Right kidney (tissue), 1 donor: ENCODE measurements around the gene OXER1.

Experiments used
- DNase-seq: peaks from one replicate; pipeline ENCODE4 v3.0.0-alpha.2; 2016

Gene OXER1

DNA sequence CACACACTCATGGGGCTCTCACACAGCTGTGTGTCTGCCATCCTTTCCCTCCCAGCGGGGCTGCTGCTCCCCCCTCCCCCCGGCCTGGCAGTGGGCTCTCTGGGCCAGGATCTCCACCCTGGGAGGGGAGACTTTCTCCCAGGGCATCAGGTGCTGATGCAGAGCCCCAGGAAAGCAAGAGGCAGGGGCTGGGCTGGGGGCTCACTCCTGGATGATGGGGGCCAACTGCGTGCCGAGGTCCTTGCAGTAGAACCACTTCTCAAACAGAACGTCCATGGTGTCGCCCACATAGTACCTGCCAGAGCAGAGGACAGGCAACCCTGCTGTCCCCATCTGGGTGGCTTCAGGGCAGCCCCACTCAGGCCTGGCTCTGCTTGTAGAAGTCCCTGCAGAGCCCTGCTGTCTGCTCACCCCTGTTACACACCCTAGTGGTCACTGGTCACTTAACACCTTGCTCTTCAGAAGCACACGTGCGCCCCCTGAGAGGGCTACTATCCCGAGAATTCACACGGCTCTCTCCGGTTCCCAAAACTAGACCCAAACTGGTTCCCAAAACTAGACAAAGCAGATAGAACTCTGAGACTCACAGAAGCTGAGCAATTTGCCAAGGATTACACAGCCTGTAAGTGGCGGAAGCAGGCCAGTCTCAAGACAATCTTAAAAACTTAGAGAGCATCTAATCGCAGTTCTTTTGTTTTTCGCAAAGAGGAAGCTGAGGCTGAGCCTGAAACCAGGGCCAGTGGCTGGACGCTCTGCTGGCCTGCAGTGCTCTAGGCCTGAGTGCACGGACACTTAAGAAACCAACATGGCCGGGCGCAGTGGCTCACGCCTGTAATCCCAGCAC lies 6.6 kb upstream of the OXER1 start:
- DNase-seq, result no peak

DNA sequence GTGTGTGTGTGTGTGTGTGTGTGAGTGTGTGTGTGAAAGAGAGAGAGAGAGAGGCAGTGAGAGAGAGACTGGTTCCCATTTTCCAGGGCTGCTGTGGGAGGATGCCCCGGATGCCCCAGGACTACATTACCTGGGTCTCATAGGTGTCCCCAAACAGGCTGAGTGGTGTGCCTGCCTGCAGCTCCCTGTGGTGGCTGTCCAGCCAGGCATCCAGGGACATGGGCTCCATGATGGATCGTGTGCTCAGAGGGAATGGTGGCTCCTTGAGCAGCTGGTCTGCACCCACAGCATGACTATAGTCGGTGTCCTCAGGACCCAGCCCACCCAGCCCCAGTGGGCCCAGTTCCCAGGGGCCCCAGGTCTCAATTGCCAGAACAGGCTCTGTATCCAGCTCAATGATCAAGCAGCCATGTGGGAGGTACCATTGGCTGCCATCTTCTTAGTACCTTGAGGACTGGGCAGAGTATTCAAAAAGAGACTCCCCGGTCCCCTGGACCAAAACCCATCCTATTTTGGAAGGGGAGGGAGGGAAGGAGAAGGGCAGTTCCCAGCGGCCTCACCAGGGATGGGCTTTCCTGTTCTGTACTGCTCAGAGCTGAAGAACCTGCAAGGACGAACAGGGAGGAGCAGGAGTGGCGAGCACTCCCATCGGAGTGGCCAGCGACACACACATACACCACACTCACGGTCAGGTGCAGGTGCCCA lies 5.8 kb upstream of the OXER1 start:
- DNase-seq, result no peak

DNA sequence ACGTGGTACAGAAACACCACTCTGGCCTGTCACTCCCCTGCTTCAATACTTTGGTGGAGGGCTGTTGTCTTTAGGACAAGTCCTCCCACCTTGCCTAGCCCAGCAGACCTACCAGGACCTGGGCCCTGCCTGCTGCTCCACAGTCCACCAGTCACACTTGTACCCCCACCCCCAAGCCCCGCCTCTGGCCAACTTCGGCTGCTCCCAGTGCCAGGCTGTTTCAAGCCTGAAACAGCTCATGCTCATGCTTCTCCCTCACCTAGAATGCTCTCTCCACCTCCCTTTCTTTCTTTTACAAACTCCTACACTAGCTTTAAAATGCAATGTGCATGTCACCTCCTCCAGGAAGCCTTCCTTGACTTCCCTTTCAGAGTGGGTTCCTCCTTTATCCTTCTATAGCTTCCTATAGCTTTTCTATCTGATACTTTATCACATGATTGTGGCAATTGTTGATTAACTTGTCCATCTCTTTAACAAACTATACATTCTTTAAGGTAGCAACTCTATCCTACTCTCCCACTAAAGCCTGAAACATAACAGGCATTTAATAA lies 4.8 kb upstream of the OXER1 start:
- no peak for DNase-seq

DNA sequence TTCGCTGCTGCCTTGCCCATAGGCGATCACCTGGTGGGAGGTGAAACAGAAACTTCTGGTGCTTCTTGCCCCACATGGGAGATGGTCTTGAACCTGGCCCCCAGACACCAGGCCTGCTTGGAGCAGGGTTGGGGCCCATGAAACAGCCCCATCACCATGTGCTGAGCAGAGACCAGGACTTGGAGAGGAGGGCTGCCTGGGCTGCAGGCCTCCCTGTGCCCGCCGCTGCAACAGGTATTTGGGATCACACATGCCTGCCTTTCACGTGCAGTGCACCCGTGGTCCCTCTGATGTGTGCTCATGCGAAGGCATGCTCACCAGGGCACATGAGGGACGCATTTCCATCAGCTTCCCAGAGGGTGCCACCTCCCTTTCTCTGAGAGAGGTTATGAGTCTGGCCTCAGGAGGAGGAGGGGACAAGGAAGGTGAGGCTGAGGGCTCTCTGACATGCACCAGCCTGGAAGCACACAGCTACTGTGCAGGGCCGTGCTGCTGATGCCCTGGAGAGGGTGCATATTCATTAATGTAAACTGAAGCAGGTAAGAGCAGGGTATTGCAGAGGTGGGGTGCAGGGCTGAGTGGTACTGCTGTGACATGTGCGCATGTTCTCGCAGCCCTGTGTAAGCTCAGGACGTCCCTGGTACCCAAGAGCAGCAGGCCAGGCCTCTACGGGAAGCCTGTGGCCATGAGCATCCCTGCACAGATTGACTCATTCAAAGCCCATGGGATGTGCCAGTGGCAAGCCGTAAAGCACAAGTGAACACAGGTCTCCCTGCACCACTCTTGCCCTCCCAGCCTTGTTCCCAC lies 4.2 kb upstream of the OXER1 start:
- no peak for DNase-seq

DNA sequence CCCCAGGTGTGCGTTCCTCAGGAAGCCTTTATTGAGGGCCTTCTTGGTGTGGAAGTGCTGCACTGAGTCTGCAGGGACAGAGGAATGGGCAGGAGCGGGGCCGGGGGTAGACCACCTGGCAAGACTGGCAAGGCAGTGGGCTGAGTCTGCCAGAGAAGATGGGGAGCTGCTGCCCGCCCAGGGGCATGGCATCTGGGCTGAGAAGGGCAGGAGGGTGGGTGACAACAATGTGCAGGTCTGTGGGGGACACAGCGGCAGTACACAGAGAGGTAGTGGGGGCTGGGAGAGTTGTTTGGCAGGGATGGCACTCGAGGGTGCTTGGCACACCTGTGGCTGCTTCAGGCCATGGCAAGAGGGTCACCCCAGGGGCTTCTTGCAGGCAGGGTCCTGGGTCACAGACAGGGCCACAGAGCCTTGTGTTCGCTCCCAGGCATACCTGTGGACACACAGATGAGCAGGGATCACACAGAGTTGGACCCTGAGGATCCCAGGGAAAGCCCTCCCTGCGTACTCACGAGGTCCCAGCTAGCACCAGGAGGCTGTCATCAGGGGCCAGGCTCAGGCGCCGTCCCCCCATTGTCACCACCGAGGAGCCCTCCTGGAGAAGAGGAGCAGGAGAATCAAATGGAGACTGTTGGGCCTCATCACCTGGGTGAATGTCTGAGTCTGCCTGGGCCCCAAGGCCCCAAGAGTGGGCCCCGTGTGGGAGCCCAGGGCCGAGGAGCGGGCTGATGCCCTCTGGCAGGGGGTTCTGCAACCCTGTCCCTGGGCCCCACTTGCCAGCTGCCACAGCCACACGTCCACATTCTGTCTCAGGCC lies 3.4 kb upstream of the OXER1 start:
- no peak for DNase-seq

DNA sequence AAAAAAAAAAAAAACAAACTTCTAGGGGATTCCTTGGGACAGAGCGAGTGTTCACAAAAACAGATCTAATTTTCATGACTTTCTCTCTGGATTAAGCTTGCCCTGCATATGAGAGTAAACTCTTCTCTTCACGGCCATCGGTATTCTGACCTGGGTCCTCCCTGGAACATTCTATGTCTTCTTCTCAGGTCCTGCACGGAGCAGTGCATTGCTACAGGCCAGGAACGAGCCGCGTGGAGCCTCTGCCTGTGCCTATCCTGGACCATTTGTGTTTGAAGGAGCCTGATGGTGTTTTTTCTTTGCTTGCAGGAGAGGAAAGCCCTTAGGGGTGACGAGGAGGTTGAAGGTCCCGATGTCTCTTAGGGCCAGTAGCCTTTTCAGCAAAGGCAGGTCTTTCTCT lies 1.8 kb upstream of the OXER1 start:
- no peak for DNase-seq

DNA sequence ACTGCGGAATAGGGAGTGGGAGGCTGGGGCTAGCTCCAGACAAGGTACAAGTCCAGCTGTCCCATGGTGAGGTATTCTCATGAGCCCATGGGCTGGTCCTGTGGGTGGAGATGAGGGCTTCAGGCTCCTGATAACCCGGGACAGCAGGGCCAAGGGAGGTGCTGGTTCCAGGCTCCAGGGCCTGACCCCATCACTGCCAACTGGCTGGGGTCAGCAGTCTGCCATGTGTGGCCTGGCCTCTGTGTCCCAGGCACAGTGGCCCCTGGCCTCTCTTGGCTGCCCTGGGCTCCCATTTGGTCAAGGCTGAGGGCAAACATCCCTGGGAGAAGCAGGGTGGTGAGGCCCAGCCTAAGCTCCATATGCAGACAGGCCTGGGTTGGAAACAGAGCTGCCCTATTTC lies 966 bp upstream of the OXER1 start:
- no peak for DNase-seq

DNA sequence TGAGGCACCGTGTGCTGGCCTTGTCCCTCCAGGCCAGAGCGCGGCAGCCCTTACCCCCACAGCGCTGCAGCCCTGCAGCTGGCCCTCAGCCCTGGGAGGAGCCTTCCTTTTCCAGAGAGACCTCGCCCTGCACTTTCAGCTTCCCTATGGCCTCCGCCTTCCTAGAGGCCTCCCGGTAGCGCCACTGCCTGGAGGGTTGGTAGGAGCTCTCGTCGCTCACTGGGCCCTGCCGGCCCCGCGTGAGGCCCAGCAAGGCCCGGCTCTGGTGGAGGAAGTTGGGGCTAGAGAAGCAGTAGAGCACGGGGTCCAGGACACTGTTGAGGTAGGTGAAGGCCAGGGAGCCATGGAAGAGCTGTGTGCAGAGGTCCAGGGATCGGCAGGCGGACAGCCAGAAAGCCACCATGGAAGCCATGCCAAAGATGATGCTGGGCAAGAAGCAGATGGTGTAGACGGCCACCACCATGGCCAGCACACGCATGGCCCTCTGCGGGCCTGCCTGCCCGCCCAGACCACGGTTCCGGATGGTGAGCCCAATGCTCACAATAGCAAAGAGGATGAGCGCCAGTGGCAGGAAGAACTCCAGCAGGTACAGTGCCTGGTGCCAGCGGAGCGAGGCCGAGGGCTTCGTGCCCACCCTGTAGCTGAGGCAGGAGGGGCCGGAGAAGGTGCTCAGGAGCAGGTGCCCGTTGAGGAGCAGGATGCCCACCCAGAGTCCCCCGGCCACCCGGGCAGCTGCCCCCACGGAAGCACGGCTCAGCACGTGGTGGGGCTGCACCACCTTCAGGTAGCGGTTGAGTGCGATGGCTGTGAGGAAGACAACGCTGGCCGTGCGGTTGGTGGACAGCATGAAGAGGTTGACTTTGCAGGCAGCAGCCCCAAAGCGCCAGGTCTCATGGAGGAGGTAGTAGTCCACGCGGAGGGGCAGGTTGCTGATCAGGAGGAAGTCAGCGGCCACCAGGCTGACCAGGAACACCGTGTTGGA lies 821 bp downstream of the OXER1 start:
- no peak for DNase-seq

DNA sequence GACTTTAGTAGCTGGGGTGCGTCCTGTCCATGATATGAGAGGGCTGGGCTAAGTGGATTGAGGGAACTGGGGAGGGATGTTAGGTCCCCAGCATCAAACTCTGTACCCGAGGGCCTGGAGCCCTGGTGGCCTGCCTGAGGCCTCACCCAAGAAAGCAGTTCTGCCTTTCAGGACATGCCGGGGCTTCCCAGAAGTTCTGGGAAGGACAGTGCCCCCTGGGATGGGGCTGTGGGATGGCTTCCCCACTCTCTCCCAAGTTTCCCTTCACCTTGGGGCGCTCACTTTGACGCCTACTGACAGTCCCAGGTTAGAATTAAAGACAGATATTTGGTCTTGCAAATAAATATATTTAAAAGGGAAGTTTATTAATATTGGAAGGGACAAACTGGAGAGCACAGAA lies 1.8 kb downstream of the OXER1 start:
- DNase-seq, result no peak

DNA sequence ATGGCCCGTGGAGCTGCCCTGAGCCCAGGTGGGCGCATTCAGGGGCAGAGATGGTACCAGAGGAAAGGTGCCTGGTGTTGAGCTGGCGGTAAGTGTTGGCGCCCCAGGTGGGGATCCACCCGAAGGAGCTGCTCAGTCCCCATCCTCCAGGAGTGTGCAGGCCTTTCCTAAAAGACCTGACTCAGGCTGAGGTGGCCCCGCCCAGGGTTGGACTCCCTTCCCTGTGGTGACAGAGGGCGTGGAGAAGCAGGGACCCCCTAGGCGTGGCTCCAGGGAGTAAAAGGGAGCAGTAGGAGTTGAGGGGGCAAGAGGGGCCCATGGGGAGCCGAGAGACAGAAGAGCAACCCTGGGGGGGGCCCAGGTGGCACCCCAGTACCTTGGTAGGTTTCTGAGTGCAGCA lies 2.4 kb downstream of the OXER1 start:
- DNase-seq, result no peak

DNA sequence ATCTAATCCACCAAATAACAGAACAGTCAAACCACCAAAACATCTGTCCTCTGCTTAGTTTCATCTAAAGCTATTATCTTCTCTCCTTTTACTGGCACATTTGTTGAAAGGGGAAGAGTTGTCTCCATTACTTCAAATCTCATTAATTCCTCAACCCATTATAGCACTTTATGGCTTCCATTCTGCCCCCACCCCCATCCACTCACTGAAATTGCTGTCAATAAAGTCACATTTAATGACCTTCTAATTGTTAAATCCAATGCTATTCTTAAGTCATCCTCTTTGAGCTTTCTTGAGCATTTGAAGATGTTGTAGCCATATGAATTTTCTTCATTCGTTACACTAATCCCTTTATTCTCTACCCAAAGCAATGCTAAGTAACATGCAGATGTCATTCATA lies 5.2 kb downstream of the OXER1 start:
- no peak for DNase-seq

DNA sequence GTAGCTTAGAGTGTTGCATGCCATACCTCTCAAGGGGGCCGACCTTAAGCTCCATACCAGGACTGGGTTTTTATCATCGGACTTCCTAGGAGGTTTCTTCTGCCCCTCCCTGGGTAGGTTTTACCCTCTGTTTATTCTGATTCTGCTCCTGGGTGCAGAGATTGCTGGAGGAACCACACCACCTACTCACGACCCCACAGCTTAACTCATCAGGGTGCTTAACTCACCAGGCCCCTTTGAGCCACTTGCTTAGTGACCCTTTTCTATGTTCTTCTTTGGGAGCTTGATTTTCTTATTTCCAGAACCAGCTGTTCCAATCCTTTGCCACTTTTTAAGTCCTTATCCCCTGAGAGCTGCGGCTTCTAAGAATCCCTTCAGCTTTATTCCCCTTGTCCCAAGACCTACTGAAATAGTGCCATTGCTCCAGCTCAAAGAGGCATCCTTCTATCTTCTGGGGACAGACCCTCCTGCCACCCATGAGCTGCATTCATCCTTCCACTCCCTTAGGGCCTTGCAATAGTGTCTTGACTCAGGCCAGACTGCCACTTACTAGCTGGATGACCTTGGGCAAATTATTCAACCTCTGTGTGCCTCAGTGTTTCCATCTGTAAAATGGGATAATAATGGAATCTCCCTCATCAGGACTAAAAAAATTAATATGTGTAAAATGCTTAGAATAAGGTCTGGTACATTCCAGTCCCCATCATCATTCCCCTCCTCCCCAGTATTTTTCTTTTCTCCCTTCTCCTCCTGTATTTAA lies 5.8 kb downstream of the OXER1 start:
- DNase-seq, result no peak

DNA sequence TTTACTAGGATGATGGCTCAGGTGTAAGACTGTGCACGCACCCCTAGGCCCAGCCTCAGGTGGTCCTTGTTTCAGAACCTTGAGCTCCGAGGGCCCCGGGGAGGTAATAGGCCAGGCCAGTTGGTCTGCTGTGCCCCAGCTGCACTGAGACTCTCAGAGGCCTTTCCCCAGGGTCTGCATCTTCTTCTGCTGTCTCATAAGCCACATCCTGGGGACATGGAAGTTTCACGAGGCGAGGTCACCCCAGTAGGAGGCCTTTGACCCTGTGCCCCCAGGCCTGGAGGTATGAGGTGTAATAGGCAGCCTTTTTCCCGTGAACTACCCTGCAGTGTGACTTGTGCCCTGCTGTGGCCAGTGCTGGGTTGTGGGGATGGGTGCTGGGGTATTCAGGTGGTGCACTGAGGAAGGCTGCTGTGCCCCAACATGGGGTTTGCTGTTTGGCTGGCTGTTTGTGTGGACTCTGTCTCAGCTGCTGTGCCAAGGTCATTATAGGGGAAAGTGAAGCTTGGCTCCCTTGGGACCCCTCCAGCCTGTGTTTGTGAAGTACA lies 6.9 kb downstream of the OXER1 start:
- no peak for DNase-seq

DNA sequence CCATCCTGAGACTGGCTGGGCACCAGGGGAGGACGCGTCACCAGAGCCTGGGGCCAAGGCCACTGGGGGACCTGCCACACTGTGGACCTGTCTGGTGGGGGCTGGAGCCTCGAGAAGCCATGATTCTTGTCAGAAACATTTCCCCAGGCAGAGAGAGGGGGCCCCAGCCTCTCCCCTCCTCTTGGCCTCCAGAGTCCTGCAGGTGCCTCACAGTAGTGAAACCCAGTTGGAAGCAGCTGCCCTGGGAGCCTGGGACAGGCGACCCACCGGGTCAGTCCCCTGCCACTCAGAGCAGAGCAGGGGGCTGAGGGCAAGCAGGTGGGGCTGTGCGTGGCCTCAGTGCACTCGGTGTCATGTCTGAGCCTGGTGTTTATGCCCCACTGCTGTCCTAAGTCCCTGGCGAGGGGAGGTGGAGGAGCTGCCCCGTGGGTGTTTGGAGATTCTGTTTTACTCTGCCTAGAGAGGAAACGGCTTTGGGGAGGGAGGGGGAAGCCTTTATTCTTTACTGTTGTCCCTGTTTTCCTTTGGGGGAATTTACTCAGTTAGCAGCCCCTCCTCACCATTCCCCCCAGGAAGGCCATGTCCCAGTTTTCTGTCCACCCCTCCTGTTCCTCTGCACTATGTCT lies 7.7 kb downstream of the OXER1 start:
- no peak for DNase-seq

DNA sequence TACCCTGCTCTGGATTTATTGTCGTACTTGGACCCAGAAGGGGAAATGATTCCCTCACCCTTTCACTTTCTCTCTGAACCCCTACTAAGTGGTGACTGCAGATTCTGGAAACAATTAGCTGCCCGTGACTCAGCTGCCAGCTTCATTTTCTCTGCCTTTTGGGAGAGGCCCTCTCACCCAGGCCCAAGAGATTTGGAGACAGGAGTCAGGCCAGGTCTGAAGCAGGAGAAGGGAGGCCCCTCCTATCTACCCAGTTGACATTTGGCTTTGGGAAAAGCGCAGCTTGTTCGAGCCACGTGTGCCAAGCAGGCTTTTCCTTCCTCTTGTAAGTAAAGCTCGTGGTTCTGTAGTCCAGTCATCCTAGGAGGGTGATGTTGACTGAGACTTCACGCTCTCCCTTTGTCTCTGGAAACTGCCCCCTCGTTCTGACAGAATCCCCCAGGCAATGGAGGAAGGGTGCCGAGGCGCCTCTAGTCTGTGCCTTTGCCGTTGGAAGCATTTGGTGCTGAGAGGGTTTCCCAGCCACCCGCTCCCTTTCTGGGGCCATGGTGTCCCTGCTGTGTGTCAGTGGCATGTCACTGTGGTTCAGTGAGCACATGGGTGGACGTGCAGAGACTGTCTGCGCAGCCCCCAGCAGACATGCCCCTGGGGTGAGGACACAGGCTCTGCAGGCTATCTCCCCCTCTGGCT lies 8.6 kb downstream of the OXER1 start:
- DNase-seq, result no peak

DNA sequence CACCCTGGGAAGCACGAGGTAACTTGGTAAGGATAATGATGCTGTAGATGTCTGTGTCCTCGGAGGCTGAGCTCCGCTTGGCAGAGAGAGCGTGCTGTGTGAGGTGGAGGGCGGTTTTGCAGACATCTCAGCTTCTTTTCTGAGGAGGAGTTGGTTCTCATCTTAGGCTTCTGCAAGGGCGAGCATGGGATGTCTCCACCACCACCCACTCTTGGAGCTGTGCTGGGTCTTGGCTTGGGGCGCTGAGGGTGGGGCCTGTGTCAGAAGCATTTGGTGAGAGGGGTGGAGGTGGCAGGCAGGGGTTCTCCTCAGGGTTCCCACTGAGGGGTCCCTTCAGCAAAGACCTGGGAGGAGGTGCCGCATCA lies 9.2 kb downstream of the OXER1 start:
- no peak for DNase-seq

DNA sequence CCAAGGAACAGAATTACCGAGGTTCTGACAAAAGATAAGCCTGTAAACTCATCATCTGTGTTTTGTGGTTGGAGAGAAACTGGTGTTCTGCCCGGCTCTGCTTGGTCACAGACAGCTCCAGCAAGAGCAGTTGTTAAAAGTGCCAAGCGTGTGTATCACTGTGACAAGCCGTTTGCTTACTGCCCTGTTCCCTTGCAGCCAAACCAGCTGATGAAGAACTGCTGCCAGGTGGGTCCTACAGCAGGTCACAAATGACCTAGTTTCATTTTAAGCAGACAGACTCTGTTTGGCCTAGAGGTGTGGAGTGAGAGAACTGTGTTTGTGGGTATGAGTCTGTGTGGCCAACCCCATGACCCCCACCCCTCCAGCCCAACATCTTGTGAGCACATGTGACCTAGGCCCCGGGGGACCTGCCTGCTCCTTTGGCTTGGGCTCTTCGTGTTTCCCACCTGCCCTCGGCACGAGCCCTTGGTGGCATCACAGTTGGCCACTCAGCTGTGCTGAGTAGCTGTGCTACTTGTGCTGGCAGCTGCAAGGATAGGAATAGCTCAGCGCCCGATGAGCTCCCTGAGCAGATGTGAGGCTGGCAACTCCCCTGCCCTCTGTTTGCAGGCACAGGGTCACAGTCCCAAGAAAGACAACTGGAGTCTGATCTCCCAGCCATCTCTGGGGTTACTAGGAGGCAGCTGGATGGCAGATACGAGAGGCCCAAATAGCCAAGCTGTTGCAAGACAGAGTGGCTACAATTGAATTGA lies 9.7 kb downstream of the OXER1 start:
- no peak for DNase-seq
